ENCODE measurements around the gene ACADL.

Gene ACADL

GRCh38 chr2:210170196-210170445 is 55.1 kb downstream of the ACADL start:
- no peak for DNase-seq (ENCODE audit: low spot score)
- Histone ChIP-seq H3K4me3 (peak overlapping the region; percentile 92), H3K27ac (peak overlapping the region; percentile 99 to 100)
- TF ChIP-seq, protein P1, sequence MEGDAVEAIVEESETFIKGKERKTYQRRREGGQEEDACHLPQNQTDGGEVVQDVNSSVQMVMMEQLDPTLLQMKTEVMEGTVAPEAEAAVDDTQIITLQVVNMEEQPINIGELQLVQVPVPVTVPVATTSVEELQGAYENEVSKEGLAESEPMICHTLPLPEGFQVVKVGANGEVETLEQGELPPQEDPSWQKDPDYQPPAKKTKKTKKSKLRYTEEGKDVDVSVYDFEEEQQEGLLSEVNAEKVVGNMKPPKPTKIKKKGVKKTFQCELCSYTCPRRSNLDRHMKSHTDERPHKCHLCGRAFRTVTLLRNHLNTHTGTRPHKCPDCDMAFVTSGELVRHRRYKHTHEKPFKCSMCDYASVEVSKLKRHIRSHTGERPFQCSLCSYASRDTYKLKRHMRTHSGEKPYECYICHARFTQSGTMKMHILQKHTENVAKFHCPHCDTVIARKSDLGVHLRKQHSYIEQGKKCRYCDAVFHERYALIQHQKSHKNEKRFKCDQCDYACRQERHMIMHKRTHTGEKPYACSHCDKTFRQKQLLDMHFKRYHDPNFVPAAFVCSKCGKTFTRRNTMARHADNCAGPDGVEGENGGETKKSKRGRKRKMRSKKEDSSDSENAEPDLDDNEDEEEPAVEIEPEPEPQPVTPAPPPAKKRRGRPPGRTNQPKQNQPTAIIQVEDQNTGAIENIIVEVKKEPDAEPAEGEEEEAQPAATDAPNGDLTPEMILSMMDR (IDR thresholded peaks at IDR 0.05): no peak

- TF ChIP-seq, protein P1 (IDR thresholded peaks at IDR 0.05): no peak
- peak overlapping the region; percentile 99 to 100 for H3K27ac ChIP-seq
- DNase-seq (ENCODE audit: low spot score): no peak
- H3K4me3 ChIP-seq: peak overlapping the region; percentile 92
Measured at GRCh38 chr2:210169516-210170195, 55.6 kb downstream of the ACADL start.

DNA sequence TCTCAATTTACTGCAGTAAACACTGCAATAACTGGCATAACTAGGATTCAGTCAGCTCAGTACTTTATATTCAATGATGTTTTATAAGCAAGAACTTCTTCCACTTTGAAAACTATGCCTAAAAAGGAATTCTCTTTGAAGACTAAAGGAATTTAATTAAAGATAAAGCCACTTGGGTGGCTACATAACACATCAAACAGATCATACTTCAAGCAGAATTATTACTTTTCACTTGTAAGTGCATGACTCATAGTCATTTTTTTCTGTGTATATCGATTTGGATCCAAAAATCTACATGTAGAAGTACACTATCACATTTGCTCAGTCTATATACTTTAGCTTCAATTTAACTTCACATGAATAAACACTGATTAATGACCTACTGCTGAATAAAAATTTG is 58.0 kb downstream of the ACADL start:
- TF ChIP-seq, protein P1 (IDR thresholded peaks at IDR 0.05): no peak
- Histone ChIP-seq H3K27ac (peak overlapping the region; percentile 59 to 100), H3K4me3 (peak overlapping the region; percentile 2)
- DNase-seq (ENCODE audit: low spot score): no peak

- Histone ChIP-seq H3K27ac (peak overlapping the region; percentile 51 to 81), H3K4me3 (peak overlapping the region; percentile 38)
- DNase-seq (ENCODE audit: low spot score): no peak
- TF ChIP-seq, protein P1 (IDR thresholded peaks at IDR 0.05): no peak
Measured at GRCh38 chr2:210162466-210163124, 62.7 kb downstream of the ACADL start.

DNA sequence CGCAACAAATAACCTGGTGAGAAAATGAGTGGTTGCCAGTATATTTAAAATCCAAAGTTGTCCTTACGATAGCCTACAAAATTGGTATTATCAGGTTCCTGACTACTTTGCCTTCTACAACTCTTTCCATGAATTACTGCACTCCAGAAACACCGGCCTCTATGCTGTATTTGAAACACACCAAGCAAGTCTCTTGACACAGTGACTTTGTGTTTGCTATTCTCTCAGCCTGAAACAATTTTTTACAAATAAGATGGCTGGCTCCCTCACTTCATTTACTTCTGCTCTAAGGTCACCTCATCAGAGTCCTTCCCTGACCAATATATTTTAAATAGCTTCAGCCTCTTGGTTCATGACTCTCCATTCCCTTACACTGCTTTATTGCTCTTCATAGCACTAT is 66.2 kb downstream of the ACADL start:
- DNase-seq (ENCODE audit: low spot score): no peak
- Histone ChIP-seq H3K4me3 (no peak overlapping the region), H3K27ac (no peak overlapping the region)
- TF ChIP-seq, protein P1 (IDR thresholded peaks at IDR 0.05): no peak

- TF ChIP-seq, protein P1 (IDR thresholded peaks at IDR 0.05): no peak
- no peak overlapping the region for H3K4me3 ChIP-seq
- no peak for DNase-seq (ENCODE audit: low spot score)
- no peak overlapping the region for H3K27ac ChIP-seq
Measured at GRCh38 chr2:210158236-210158635, 67.0 kb downstream of the ACADL start.

DNA sequence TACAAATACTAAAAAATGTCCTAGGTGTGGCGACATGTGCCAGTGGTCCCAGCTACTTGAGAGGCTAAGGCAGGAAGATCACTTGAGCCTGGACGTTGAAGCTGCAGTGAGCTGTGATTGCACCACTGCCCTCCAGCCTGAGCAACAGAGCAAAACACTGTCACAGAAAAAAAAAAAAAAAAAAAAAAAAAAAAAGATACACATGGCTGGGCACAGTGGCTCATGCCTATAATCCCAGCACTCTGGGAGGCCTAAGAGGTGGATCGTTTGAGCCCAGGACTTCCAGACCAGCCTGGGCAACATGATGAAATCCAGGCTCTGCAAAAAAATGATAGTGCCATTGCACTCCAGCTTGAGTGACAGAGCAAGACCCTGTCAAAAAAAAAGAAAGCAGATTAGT is 67.7 kb downstream of the ACADL start:
- Histone ChIP-seq H3K27ac (no peak overlapping the region), H3K4me3 (no peak overlapping the region)
- TF ChIP-seq, protein P1 (IDR thresholded peaks at IDR 0.05): no peak
- DNase-seq (ENCODE audit: low spot score): no peak

Data from coronary artery (tissue), 2 donors.